Measurements from ENCODE around the gene LFNG.

LFNG gene

DNA sequence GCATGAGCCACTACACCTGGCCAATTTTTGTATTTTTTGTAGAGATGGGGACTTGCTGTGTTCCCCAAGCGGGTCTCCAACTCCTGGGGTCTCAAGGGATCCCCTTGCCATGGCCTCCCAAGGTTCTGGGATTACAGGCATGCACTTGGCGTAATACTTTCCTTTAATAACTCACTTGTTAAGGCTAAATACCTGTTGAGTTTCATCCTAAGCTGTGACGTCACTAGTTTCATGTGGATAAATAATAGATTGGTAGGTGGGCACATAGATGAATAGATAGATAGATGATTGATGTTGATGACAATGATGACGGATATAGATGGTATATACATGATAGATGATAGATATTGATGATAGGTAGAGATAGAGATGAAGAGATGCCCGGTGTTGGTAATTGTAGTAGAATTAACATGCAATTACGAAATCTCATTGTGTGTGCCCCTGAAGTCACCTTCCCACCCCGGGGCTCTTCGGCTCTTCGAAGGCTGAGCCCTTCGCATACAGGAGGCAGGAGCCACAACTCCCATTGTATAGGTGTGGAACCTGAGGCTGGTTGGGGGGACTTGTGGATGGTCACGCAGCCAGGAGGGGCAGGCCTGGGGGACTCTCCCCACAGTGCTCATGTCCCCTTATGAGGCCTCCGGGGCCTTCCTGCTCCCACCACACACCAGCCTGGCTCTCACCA is 45.9 kb upstream of the LFNG start:
- WGBS (ENCODE audit: extremely low coverage, insufficient coverage, low lambda C conversion rate), result 100% methylated on average over 3 of the region's 12 CpGs
- Histone ChIP-seq H3K4me2 (ENCODE audit: low read length) (no peak overlapping the region), H3K4me3 (ENCODE audit: low read length) (no peak overlapping the region), H3K4ac (ENCODE audit: low read depth, low read length) (no peak overlapping the region), H2BK120ac (ENCODE audit: low read depth, low read length) (no peak overlapping the region), H3K23ac (ENCODE audit: low read length) (no peak overlapping the region), H4K8ac (ENCODE audit: low read depth, low read length) (no peak overlapping the region), H3K27me3 (ENCODE audit: insufficient read depth, low read length, poor library complexity) (no peaks in the 10 kb centered on the region), H4K5ac (ENCODE audit: low read length) (no peak overlapping the region), H2BK5ac (ENCODE audit: low read length) (no peak overlapping the region), H3K79me2 (ENCODE audit: control insufficient read depth, insufficient read depth, low read length) (no peaks in the 10 kb centered on the region), H3K79me1 (ENCODE audit: low read length) (no peaks in the 10 kb centered on the region), H3K9ac (ENCODE audit: low read length) (no peak overlapping the region), H2BK15ac (replicated peaks; ENCODE audit: low read depth) (no peak overlapping the region), H3K4me1 (ENCODE audit: control insufficient read depth, low read depth, low read length) (peaks cover 4% of the 10 kb centered on the region), H3K27ac (ENCODE audit: low read depth, low read length) (no peak overlapping the region), H3K36me3 (ENCODE audit: control insufficient read depth, insufficient read depth, low read length) (no peaks in the 10 kb centered on the region), H3K18ac (ENCODE audit: low read length) (no peak overlapping the region), H3K56ac (ENCODE audit: low read length) (peak overlapping the region; percentile 12), H2AK5ac (ENCODE audit: low read length) (no peak overlapping the region)
- no peak for DNase-seq

DNA sequence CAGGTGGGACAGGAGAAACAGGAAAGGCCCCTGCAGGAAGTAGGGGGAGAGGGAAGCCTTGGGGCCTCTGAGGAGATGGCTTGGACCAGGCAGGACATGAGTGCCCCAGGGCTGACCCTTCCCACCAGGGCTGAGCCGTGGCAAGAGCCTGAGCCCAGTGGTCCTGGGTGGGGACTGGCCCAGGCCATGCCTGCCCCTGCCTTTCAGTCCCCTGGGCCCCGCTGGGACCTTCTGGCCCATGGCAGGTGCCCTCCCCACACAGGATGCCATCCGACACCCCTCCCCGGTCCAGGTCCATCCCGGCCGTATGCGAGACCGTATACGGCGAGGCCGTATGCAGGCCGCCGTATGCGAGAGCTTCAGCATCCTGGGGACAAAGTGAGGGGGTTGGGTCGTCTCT is 45.4 kb upstream of the LFNG start:
- no peaks in the 10 kb centered on the region for H3K27me3 ChIP-seq (ENCODE audit: insufficient read depth, low read length, poor library complexity)
- H4K8ac ChIP-seq (ENCODE audit: low read depth, low read length), result no peak overlapping the region
- no peaks in the 10 kb centered on the region for H3K36me3 ChIP-seq (ENCODE audit: control insufficient read depth, insufficient read depth, low read length)
- H2BK120ac ChIP-seq (ENCODE audit: low read depth, low read length), result no peak overlapping the region
- no peak overlapping the region for H2BK5ac ChIP-seq (ENCODE audit: low read length)
- no peak overlapping the region for H2BK15ac ChIP-seq (replicated peaks; ENCODE audit: low read depth)
- H3K4ac ChIP-seq (ENCODE audit: low read depth, low read length), result no peak overlapping the region
- H3K18ac ChIP-seq (ENCODE audit: low read length), result no peak overlapping the region
- H3K4me3 ChIP-seq (ENCODE audit: low read length), result no peak overlapping the region
- no peak overlapping the region for H3K23ac ChIP-seq (ENCODE audit: low read length)
- H4K5ac ChIP-seq (ENCODE audit: low read length), result no peak overlapping the region
- no peak overlapping the region for H2AK5ac ChIP-seq (ENCODE audit: low read length)
- no peaks in the 10 kb centered on the region for H3K79me1 ChIP-seq (ENCODE audit: low read length)
- peak overlapping the region; percentile 12 for H3K56ac ChIP-seq (ENCODE audit: low read length)
- H3K4me1 ChIP-seq (ENCODE audit: control insufficient read depth, low read depth, low read length), result peaks cover 4% of the 10 kb centered on the region
- no peak overlapping the region for H3K4me2 ChIP-seq (ENCODE audit: low read length)
- no peak overlapping the region for H3K27ac ChIP-seq (ENCODE audit: low read depth, low read length)
- no peak overlapping the region for H3K9ac ChIP-seq (ENCODE audit: low read length)
- no peak for DNase-seq
- H3K79me2 ChIP-seq (ENCODE audit: control insufficient read depth, insufficient read depth, low read length), result no peaks in the 10 kb centered on the region
- no CpG with 5 or more reads among the region's 15 CpGs for WGBS (ENCODE audit: extremely low coverage, insufficient coverage, low lambda C conversion rate)

DNA sequence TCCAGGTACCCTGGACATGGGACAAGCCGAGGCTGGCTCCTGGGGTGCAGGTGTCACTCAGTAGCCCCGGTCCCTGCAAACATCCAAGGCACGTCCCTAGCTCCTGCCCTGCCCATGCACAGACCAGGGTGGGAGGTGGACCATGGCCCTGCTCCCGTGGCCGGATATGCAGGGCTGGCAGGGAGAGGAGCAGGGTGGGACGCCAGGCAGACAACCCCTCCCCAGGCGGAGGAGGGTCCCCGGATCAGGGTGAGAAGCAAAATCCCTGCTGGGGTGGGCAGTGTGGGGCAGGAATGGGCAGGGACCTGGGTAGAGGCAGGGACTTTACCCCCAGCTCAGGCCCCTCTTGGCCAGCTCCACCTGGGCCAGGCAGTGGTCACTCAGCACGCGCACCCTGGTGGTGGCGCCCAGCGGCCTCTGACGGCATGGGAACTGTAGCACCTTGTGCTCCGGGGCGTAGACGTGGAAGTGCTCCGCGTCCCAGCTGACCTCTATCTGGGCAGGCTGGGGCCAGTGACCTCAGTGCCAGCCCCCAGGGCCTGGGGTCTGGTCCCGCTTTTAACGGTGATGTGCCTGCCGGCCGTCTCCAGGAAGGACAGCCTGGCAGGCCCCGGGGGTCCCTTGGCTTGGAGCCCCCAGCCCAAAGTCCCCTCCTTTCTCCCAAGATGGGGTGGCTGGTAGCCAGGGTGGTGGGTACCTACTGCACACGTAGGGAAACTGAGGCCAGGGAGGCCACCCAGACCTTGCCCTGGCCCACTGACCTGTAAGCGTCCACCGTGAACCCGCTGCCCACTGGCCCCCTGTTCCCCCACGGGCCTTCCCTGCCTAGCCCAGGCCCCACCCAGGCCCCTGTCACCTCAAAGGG is 44.5 kb upstream of the LFNG start:
- WGBS (ENCODE audit: extremely low coverage, insufficient coverage, low lambda C conversion rate), result no CpG with 5 or more reads among the region's 28 CpGs
- Histone ChIP-seq H2BK120ac (ENCODE audit: low read depth, low read length) (no peak overlapping the region), H3K36me3 (ENCODE audit: control insufficient read depth, insufficient read depth, low read length) (no peaks in the 10 kb centered on the region)

DNA sequence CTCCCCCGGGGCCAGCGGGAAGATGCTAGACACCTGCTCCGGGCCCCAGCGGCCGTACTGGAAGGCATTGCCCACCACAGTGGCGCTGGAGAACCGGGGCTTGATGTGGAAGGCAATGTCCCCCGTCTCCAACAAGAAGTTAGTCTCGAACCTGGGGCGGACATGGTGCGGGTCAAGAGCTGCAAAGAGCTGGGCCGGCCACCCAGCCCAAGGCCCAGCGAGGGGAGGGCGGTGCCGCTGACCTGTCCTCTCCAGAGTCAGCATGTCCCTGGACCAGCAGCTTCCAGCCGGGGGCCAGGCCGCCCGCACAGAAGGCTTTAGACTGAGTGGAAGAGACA is 43.9 kb upstream of the LFNG start:
- Histone ChIP-seq H3K79me1 (ENCODE audit: low read length) (no peaks in the 10 kb centered on the region), H4K5ac (ENCODE audit: low read length) (no peak overlapping the region), H3K9ac (ENCODE audit: low read length) (no peak overlapping the region), H4K8ac (ENCODE audit: low read depth, low read length) (no peak overlapping the region), H3K4ac (ENCODE audit: low read depth, low read length) (no peak overlapping the region), H3K27ac (ENCODE audit: low read depth, low read length) (no peak overlapping the region), H2BK5ac (ENCODE audit: low read length) (no peak overlapping the region), H3K36me3 (ENCODE audit: control insufficient read depth, insufficient read depth, low read length) (no peaks in the 10 kb centered on the region), H2BK15ac (replicated peaks; ENCODE audit: low read depth) (no peak overlapping the region), H3K79me2 (ENCODE audit: control insufficient read depth, insufficient read depth, low read length) (no peaks in the 10 kb centered on the region), H3K23ac (ENCODE audit: low read length) (no peak overlapping the region), H3K56ac (ENCODE audit: low read length) (no peak overlapping the region), H2BK120ac (ENCODE audit: low read depth, low read length) (no peak overlapping the region), H3K18ac (ENCODE audit: low read length) (no peak overlapping the region), H2AK5ac (ENCODE audit: low read length) (no peak overlapping the region), H3K4me3 (ENCODE audit: low read length) (no peak overlapping the region), H3K4me1 (ENCODE audit: control insufficient read depth, low read depth, low read length) (peaks cover 4% of the 10 kb centered on the region), H3K27me3 (ENCODE audit: insufficient read depth, low read length, poor library complexity) (no peaks in the 10 kb centered on the region), H3K4me2 (ENCODE audit: low read length) (no peak overlapping the region)
- WGBS (ENCODE audit: extremely low coverage, insufficient coverage, low lambda C conversion rate), result no CpG with 5 or more reads among the region's 18 CpGs
- DNase-seq, result no peak

More for the DNA sequence above, 44.5 kb upstream of the LFNG start:
- Histone ChIP-seq H3K23ac (ENCODE audit: low read length) (no peak overlapping the region), H3K4me1 (ENCODE audit: control insufficient read depth, low read depth, low read length) (peaks cover 4% of the 10 kb centered on the region), H2BK15ac (replicated peaks; ENCODE audit: low read depth) (no peak overlapping the region), H3K79me1 (ENCODE audit: low read length) (no peaks in the 10 kb centered on the region), H3K4me2 (ENCODE audit: low read length) (no peak overlapping the region), H2AK5ac (ENCODE audit: low read length) (no peak overlapping the region), H3K79me2 (ENCODE audit: control insufficient read depth, insufficient read depth, low read length) (no peaks in the 10 kb centered on the region), H3K27ac (ENCODE audit: low read depth, low read length) (no peak overlapping the region), H3K18ac (ENCODE audit: low read length) (no peak overlapping the region), H3K4me3 (ENCODE audit: low read length) (no peak overlapping the region), H3K4ac (ENCODE audit: low read depth, low read length) (no peak overlapping the region), H4K8ac (ENCODE audit: low read depth, low read length) (no peak overlapping the region), H2BK5ac (ENCODE audit: low read length) (no peak overlapping the region), H3K56ac (ENCODE audit: low read length) (no peak overlapping the region), H3K9ac (ENCODE audit: low read length) (no peak overlapping the region), H3K27me3 (ENCODE audit: insufficient read depth, low read length, poor library complexity) (no peaks in the 10 kb centered on the region), H4K5ac (ENCODE audit: low read length) (no peak overlapping the region)
- DNase-seq, result no peak

- H3K4me3 ChIP-seq (ENCODE audit: low read length), result no peak within 1 kb of the TSS
- no peaks in the 10 kb centered on the region for H3K79me2 ChIP-seq (ENCODE audit: control insufficient read depth, insufficient read depth, low read length)
- no peak within 1 kb of the TSS for H3K4ac ChIP-seq (ENCODE audit: low read depth, low read length)
- H3K9ac ChIP-seq (ENCODE audit: low read length), result no peak within 1 kb of the TSS
- H3K23ac ChIP-seq (ENCODE audit: low read length), result no peak within 1 kb of the TSS
- H3K27ac ChIP-seq (ENCODE audit: low read depth, low read length), result no peak within 1 kb of the TSS
- H3K56ac ChIP-seq (ENCODE audit: low read length), result peak within 1 kb of the TSS; percentile 34
- no peak for DNase-seq
- H4K5ac ChIP-seq (ENCODE audit: low read length), result no peak within 1 kb of the TSS
- H3K27me3 ChIP-seq (ENCODE audit: insufficient read depth, low read length, poor library complexity), result no peaks in the 10 kb centered on the region
- H2BK120ac ChIP-seq (ENCODE audit: low read depth, low read length), result no peak within 1 kb of the TSS
- H2BK15ac ChIP-seq (replicated peaks; ENCODE audit: low read depth), result no peak within 1 kb of the TSS
- no peak within 1 kb of the TSS for H2BK5ac ChIP-seq (ENCODE audit: low read length)
- H4K8ac ChIP-seq (ENCODE audit: low read depth, low read length), result no peak within 1 kb of the TSS
- peaks cover 1% of the 10 kb centered on the region for H3K4me1 ChIP-seq (ENCODE audit: control insufficient read depth, low read depth, low read length)
- no peaks in the 10 kb centered on the region for H3K36me3 ChIP-seq (ENCODE audit: control insufficient read depth, insufficient read depth, low read length)
- H3K4me2 ChIP-seq (ENCODE audit: low read length), result no peak within 1 kb of the TSS
- H2AK5ac ChIP-seq (ENCODE audit: low read length), result no peak within 1 kb of the TSS
- no peaks in the 10 kb centered on the region for H3K79me1 ChIP-seq (ENCODE audit: low read length)
- no peak within 1 kb of the TSS for H3K18ac ChIP-seq (ENCODE audit: low read length)
- no CpG with 5 or more reads among the region's 16 CpGs for WGBS (ENCODE audit: extremely low coverage, insufficient coverage, low lambda C conversion rate)
Measured at GRCh38 chr7:2476298-2476697, 43.3 kb upstream of the LFNG start, which contains the start of gene GRIFIN. Gene GRIFIN (minus strand): TSS chr7:2476398. CDS start chr7:2476383, 15 bp downstream.
